LNCAP (cell line): ENCODE results near the gene TNIK.

Experiments
- CTCF ChIP-seq: fragments of 450-650 bp; IDR thresholded peaks from 2 replicates; pipeline ENCODE4 v1.5.1; 2017; ENCODE audit warnings: mild to moderate bottlenecking

TNIK gene

GRCh38 chr3:171417813-171418212 is 42.4 kb downstream of the TNIK start:
- TF ChIP-seq CTCF, result no peak

- no peak for TF ChIP-seq CTCF
Measured at GRCh38 chr3:171417137-171417536, 43.1 kb downstream of the TNIK start.

GRCh38 chr3:171416666-171417065 is 43.5 kb downstream of the TNIK start:
- no peak for TF ChIP-seq CTCF

- TF ChIP-seq CTCF, result no peak
Measured at GRCh38 chr3:171416061-171416460, 44.1 kb downstream of the TNIK start.

- TF ChIP-seq CTCF, result no peak
Measured at GRCh38 chr3:171415070-171415469, 45.1 kb downstream of the TNIK start.

GRCh38 chr3:171412473-171412872 is 47.7 kb downstream of the TNIK start:
- TF ChIP-seq CTCF, result no peak

GRCh38 chr3:171412054-171412453 is 48.2 kb downstream of the TNIK start:
- no peak for TF ChIP-seq CTCF

- TF ChIP-seq CTCF, result no peak
Measured at GRCh38 chr3:171410186-171410585, 50.0 kb downstream of the TNIK start.
